Astrocyte (in vitro differentiated cells and primary cell): ENCODE measurements around the gene SHB.

ENCODE experiments used
- CTCF ChIP-seq: IDR thresholded peaks from 2 replicates; pipeline ENCODE4 v1.5.1; 2011; ENCODE audit warnings: low read depth, mild to moderate bottlenecking, inconsistent platforms, low read length, moderate library complexity; ENCODE audit not compliant: insufficient read depth
- EZH2 ChIP-seq: IDR thresholded peaks from 2 replicates; pipeline ENCODE4 v1.6.1; 2012; ENCODE audit warnings: mild to moderate bottlenecking, low read length, inconsistent platforms; ENCODE audit not compliant: insufficient read depth

DNA sequence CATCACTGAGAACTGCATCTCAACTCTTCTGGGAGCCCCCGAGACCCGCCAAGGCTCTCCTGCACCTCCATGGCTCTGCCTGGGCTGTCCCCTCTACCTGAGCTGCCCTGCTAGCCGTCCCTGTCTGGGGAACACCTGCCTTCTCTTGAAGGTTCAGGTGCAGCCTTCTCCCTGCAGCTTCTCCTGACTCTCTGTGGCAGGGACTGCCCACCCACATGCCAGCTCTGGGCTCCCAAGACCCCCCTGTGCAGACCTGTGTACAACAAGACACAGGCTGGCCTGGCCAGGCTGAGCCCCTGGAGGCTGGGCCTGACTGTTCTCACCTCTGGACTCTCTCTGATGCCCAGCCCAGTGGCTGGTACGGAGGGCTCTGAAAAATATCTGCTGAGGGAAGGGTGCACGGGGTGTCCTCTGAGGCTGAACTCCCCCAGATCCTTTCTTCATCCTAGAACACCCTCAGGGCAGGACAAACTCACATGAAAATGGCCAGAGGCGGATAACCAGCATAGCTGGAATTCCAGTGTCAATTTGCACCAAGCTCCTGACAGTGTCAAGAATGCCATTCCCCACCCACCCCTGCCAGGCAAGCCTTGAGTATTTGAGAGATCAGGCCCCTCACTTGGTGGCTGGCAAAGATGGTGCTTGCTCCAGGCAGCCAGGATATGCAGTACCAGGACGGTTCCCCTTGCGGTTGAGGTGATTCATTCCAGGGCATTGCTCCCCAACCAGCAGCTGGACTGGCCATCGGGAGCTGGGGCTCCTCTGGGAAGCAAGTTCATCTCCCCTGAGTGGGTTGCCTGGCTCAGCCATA, 124.2 kb downstream of the SHB start:
- TF ChIP-seq CTCF (no peak), EZH2 (no peak)
